PC-9 (cell line): ENCODE measurements around the gene MAMDC4. TPM values are rescaled to one million over a fixed set of nuclear protein-coding genes. Genes with fewer than 3 reads are reported as not detected.

Experiments used
- BruUV-seq: library from RNA; stranded (reverse); fragments of 400-500 nt; replicated peaks from 2 replicates; lab custom pipeline; 2021; lab: Mats Ljungman, UMichigan
- CTCF ChIA-PET: fragments of 300-600 bp; sonication (Branson Sonifier 250); formaldehyde crosslinking; loops from one replicate; lab custom pipeline; 2022; ENCODE audit warnings: antibody characterized with exemption; lab: Charles Lee
- POLR2A ChIA-PET: fragments of 300-600 bp; sonication (Branson Sonifier 250); formaldehyde crosslinking; loops from one replicate; lab custom pipeline; 2022; ENCODE audit warnings: antibody characterized with exemption; ENCODE audit not compliant: unreplicated experiment; lab: Charles Lee
- DNase-seq, 2 experiments: peaks; one replicate each; pipeline versions ENCODE4 v3.0.0 to v3.0.0-alpha.2; 2015 to 2022; ENCODE audit warnings: mixed read lengths in 1 of 2
- H2AFZ ChIP-seq: fragments of 200-600 bp; sonication (generic); 2 replicates; pipeline ENCODE4 v1.8.1; 2017; ENCODE audit warnings: antibody characterized with exemption
- H3F3A ChIP-seq: fragments of 200-600 bp; sonication (generic); 2 replicates; pipeline ENCODE4 v1.8.1; 2017; ENCODE audit warnings: antibody characterized with exemption, mild to moderate bottlenecking, low read depth; ENCODE audit not compliant: insufficient read depth
- H3K27ac ChIP-seq: fragments of 200-600 bp; sonication (generic); 2 replicates; pipeline ENCODE4 v1.6.1; 2016; ENCODE audit warnings: mixed run types
- H3K27me3 ChIP-seq: fragments of 200-600 bp; sonication (generic); 2 replicates; pipeline ENCODE4 v1.6.1; 2016; ENCODE audit warnings: low read depth, mixed run types; ENCODE audit not compliant: insufficient read depth
- H3K36me3 ChIP-seq: fragments of 200-600 bp; sonication (generic); 2 replicates; pipeline ENCODE4 v1.6.1; 2016; ENCODE audit warnings: low read depth, mixed run types
- H3K4me1 ChIP-seq: fragments of 200-600 bp; sonication (generic); replicated peaks from 2 replicates; pipeline ENCODE4 v1.6.1; 2016; ENCODE audit warnings: mixed run types; ENCODE audit not compliant: insufficient read depth
- H3K4me2 ChIP-seq: fragments of 200-600 bp; sonication (generic); 2 replicates; pipeline ENCODE4 v1.6.1; 2017; ENCODE audit warnings: mixed run types
- H3K4me3 ChIP-seq: fragments of 200-600 bp; sonication (generic); 2 replicates; pipeline ENCODE4 v1.6.1; 2016; ENCODE audit warnings: mixed run types
- H3K79me2 ChIP-seq: fragments of 200-600 bp; sonication (generic); 2 replicates; pipeline ENCODE4 v1.6.1; 2017; ENCODE audit warnings: low read depth, mixed run types
- H3K9me2 ChIP-seq: fragments of 200-600 bp; sonication (generic); 2 replicates; pipeline ENCODE4 v1.8.1; 2017; ENCODE audit warnings: mild to moderate bottlenecking; ENCODE audit not compliant: insufficient read depth
- H3K9me3 ChIP-seq: fragments of 200-600 bp; sonication (generic); 2 replicates; pipeline ENCODE4 v1.8.1; 2016; ENCODE audit warnings: low read depth; ENCODE audit not compliant: insufficient read depth
- H4K20me1 ChIP-seq: fragments of 200-600 bp; sonication (generic); 2 replicates; pipeline ENCODE4 v1.8.1; 2017; ENCODE audit not compliant: insufficient read depth
- EZH2 ChIP-seq: fragments of 200-600 bp; sonication (generic); IDR thresholded peaks from 2 replicates; pipeline ENCODE4 v1.8.0; 2017; ENCODE audit warnings: antibody characterized with exemption, low read depth
- intact Hi-C: fragments of 100-400 bp; cut with micrococcal nuclease; formaldehyde crosslinking; loops from one replicate; pipeline ENCODE4 v1.10.0; 2022; ENCODE audit not compliant: unreplicated experiment
- total RNA-seq: library from RNA; stranded (reverse); gene quantifications from 2 replicates; pipeline ENCODE4 v1.2.3, GENCODE V29; 2021
- TF ChIP-seq, protein P1 (sequence below): fragments of 200-600 bp; sonication (generic); conservative IDR thresholded peaks from 2 replicates; pipeline ENCODE4 v1.6.1; 2017; ENCODE audit warnings: mixed run types, antibody characterized with exemption, mild to moderate bottlenecking, moderate library complexity

Gene MAMDC4
- total RNA-seq, 1 experiment from 2014 or later, result 9.2 TPM

DNA sequence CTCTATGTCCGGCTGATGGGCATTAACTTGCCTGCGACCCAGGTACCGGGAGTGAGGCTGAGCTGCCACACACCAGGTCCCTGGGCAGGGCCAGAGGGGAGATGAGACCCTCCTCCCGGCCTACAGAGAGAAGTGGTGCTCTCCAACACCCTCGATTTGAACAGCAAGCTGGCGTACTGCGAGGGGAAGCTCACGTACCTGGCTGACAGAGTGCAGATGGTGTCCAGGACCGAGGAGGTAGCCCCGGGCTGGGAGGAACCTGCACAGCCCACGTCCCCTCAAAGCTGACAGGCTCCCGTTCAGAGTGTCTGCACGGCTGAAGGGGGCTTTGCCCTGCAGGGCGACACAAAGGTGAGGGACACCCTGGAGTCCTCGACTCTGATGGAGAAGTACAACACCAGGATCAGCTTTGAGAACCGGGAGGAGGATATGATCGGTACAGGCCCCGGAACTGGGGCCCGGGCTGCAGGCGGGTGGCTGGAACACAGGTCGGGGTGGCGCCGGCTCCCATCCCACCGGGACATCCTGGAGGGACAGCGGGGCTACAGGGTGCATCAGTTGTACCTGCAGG is 45.4 kb upstream of the MAMDC4 start:
- TF ChIP-seq EZH2, result no peak
- TF ChIP-seq, protein P1, sequence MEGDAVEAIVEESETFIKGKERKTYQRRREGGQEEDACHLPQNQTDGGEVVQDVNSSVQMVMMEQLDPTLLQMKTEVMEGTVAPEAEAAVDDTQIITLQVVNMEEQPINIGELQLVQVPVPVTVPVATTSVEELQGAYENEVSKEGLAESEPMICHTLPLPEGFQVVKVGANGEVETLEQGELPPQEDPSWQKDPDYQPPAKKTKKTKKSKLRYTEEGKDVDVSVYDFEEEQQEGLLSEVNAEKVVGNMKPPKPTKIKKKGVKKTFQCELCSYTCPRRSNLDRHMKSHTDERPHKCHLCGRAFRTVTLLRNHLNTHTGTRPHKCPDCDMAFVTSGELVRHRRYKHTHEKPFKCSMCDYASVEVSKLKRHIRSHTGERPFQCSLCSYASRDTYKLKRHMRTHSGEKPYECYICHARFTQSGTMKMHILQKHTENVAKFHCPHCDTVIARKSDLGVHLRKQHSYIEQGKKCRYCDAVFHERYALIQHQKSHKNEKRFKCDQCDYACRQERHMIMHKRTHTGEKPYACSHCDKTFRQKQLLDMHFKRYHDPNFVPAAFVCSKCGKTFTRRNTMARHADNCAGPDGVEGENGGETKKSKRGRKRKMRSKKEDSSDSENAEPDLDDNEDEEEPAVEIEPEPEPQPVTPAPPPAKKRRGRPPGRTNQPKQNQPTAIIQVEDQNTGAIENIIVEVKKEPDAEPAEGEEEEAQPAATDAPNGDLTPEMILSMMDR, result no peak
- H3K27ac ChIP-seq, result no peak overlapping the region
- no peaks in the 10 kb centered on the region for H3K9me2 ChIP-seq
- peak overlapping the region; percentile 97 for H3K4me2 ChIP-seq
- no peaks in the 10 kb centered on the region for H3K9me3 ChIP-seq
- H3K4me1 ChIP-seq, result peaks cover 20% of the 10 kb centered on the region
- H3K4me3 ChIP-seq, result peak overlapping the region; percentile 96
- no peak for DNase-seq
- peaks cover 10% of the 10 kb centered on the region; the same call in 1 of the 2 replicates for H4K20me1 ChIP-seq
- CTCF ChIA-PET, result no interaction called here
- no TSS peak for BruUV-seq
- H2AFZ ChIP-seq, result peak overlapping the region; percentile 99; the same call in 1 of the 2 replicates
- intact Hi-C loops, result no loop called here
- H3K79me2 ChIP-seq, result peaks cover 32% of the 10 kb centered on the region
- peaks cover 5% of the 10 kb centered on the region; the same call in 1 of the 2 replicates for H3K36me3 ChIP-seq
- POLR2A ChIA-PET, result interaction anchor here (0.6 to 0.7 kb wide), 3 partner anchors 130 to 280 kb away, joined by 4 to 5 read pairs (median 4); no protein-coding TSS in a partner anchor
- no peaks in the 10 kb centered on the region for H3K27me3 ChIP-seq
- peaks cover 7% of the 10 kb centered on the region for H3F3A ChIP-seq

DNA sequence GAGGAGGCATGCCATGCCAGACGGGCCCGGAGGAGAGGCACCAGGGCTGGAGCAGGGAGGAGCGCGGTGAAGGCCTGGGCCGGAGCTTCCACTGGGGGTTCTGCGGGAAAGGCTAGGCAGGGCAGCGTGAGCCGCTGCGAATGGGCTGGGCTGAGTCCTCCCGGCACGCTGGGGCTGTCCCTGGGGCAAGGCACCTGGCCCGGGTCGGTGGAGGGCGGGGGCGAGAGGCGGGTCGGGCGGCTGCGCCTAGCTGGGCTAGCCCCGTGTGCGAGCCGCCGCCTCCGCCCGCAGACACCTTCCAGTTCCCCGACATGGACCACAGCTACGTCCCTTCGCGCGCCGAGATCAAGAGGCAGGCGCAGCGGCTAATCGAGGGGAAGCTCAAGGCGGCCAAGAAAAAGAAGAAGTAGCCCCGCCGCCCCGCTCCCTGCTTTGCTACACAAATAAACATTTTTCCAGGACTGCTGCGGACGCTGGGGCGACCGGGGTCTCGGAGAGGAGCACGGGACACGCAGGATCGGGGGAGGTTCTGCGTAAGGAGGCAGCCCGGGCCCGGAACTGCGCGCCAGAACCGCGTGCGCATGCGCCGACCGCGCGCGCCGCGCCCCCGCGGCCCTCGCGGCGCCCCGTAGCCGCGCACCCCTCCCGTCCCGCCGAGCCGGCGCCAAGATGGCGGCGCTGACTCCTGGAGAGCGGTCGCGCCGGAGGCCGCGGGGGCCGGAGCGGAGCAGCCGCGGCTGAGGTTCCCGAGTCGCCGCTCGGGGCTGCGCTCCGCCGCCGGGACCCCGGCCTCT is 44.7 kb upstream of the MAMDC4 start, which contains the start of gene RABL6:
TSS of gene RABL6 (plus strand) at position 668 of the 794 bp plus-strand sequence. CDS start 249 bp downstream, outside the sequence.
- peak within 1 kb of the TSS; percentile 97 for H3K4me2 ChIP-seq
- peak within 1 kb of the TSS; percentile 96 for H3K4me3 ChIP-seq
- H3K4me1 ChIP-seq, result peaks cover 19% of the 10 kb centered on the region
- 0 out of 2 replicates have a peak within 1 kb of the TSS, but pooled peaks have one; percentile 19 for H3K27ac ChIP-seq
- peak in 1 of 2 experiments; percentile 84 for DNase-seq
- CTCF ChIA-PET, result interaction anchor here (0.6 kb wide), 1 partner anchor 35 kb away, joined by 9 read pairs; no protein-coding TSS in a partner anchor
- BruUV-seq, result TSS peak; percentile 57
- H3K9me3 ChIP-seq, result no peaks in the 10 kb centered on the region
- no peaks in the 10 kb centered on the region for H3F3A ChIP-seq
- POLR2A ChIA-PET, result interaction anchor here (0.5 to 0.7 kb wide), 4 partner anchors 15 to 279 kb away, joined by 3 to 5 read pairs (median 4); no protein-coding TSS in a partner anchor
- H3K9me2 ChIP-seq, result no peaks in the 10 kb centered on the region
- H3K27me3 ChIP-seq, result no peaks in the 10 kb centered on the region
- TF ChIP-seq, protein P1, result no peak
- TF ChIP-seq EZH2, result no peak
- H3K79me2 ChIP-seq, result peaks cover 32% of the 10 kb centered on the region
- H2AFZ ChIP-seq, result peak within 1 kb of the TSS; percentile 99
- H3K36me3 ChIP-seq, result peaks cover 5% of the 10 kb centered on the region; the same call in 1 of the 2 replicates
- intact Hi-C loops, result no loop called here
- peaks cover 10% of the 10 kb centered on the region; the same call in 1 of the 2 replicates for H4K20me1 ChIP-seq
